ENCODE results near the gene HK1.

HK1 gene

DNA sequence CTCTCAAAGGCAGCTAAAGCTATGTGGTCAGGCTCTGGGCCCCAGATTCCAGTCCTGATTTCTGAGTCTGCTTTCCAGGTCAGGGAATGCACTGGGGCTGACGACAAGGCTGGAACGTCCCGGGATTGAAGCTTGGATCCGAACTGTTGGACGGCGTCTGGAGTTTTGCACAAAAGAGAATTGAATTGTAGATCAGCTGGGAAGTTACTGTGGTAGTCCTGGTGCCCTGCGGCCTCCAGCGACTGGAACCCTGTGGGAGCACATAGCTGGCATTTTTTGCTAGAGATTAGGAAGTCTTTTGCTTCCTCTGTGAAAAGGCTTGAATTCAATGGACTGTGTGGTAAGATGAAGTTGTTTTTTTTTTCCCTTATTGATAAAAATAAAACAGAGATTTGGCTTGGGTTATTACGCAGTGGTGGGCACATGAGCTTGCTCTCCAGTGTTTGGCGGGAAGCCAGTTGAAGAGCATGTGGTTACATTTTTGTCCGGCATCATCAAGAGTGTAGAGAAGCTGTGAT is at the start of gene HK1:
TSS of gene HK1 (plus strand) at position 51 of the 518 bp plus-strand sequence.
- Histone ChIP-seq H3K27ac (no peak within 1 kb of the TSS), H3K27me3 (ENCODE audit: insufficient read depth, low read depth, severe bottlenecking) (no peaks in the 10 kb centered on the region), H3K4me3 (ENCODE audit: low read depth, low read length) (no peak within 1 kb of the TSS), H3K36me3 (no peaks in the 10 kb centered on the region), H3K9me3 (ENCODE audit: severe bottlenecking) (no peaks in the 10 kb centered on the region)
- DNase-seq, result no peak
- TF ChIP-seq, protein P1, sequence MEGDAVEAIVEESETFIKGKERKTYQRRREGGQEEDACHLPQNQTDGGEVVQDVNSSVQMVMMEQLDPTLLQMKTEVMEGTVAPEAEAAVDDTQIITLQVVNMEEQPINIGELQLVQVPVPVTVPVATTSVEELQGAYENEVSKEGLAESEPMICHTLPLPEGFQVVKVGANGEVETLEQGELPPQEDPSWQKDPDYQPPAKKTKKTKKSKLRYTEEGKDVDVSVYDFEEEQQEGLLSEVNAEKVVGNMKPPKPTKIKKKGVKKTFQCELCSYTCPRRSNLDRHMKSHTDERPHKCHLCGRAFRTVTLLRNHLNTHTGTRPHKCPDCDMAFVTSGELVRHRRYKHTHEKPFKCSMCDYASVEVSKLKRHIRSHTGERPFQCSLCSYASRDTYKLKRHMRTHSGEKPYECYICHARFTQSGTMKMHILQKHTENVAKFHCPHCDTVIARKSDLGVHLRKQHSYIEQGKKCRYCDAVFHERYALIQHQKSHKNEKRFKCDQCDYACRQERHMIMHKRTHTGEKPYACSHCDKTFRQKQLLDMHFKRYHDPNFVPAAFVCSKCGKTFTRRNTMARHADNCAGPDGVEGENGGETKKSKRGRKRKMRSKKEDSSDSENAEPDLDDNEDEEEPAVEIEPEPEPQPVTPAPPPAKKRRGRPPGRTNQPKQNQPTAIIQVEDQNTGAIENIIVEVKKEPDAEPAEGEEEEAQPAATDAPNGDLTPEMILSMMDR (IDR thresholded peaks at IDR 0.05; ENCODE audit: low read depth, low read length), result no peak

DNA sequence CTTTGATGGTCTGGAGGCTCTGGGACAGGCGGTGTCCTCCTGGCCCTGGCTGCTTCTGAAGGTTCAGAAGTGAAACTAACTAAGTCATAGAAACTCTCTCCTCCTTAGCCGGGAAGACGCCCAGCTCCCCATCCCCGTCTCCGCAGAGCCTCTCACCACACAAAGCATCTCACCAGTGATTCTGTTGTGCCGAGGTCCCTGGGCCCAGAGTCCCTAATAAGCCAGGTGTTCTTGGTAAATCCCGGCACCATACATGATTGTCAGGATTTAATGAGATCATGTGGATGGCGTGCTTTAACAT is 48.7 kb upstream of the HK1 start:
- DNase-seq, result no peak
- no peak overlapping the region for H3K27ac ChIP-seq
- H3K27me3 ChIP-seq (ENCODE audit: insufficient read depth, low read depth, severe bottlenecking), result no peaks in the 10 kb centered on the region
- H3K9me3 ChIP-seq (ENCODE audit: severe bottlenecking), result no peaks in the 10 kb centered on the region
- TF ChIP-seq, protein P1 (IDR thresholded peaks at IDR 0.05; ENCODE audit: low read depth, low read length), result no peak
- no peaks in the 10 kb centered on the region for H3K36me3 ChIP-seq
- no peak overlapping the region for H3K4me3 ChIP-seq (ENCODE audit: low read depth, low read length)

DNA sequence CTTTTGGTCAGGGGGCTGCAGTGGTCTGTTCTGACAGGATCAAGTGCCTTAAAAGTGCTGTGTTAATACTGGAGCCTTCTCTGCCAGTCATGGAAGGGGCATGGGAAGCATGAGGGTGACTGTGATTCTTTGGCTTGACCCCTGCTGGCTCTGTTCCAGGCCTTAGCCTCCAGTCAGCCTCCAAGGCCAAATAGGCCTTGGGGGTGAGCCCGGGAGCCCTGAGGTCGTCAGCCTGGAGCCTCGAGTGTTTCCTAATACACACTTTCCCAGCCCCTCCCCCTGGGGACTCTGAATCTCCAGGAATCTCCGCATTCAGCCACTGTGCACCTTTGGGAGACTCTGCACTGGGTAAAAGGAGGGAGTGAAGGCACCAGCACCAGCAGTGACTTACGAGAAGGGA is 48.2 kb upstream of the HK1 start:
- no peaks in the 10 kb centered on the region for H3K36me3 ChIP-seq
- no peak overlapping the region for H3K4me3 ChIP-seq (ENCODE audit: low read depth, low read length)
- no peaks in the 10 kb centered on the region for H3K27me3 ChIP-seq (ENCODE audit: insufficient read depth, low read depth, severe bottlenecking)
- DNase-seq, result no peak
- H3K27ac ChIP-seq, result no peak overlapping the region
- TF ChIP-seq, protein P1 (IDR thresholded peaks at IDR 0.05; ENCODE audit: low read depth, low read length), result no peak
- no peaks in the 10 kb centered on the region for H3K9me3 ChIP-seq (ENCODE audit: severe bottlenecking)

DNA sequence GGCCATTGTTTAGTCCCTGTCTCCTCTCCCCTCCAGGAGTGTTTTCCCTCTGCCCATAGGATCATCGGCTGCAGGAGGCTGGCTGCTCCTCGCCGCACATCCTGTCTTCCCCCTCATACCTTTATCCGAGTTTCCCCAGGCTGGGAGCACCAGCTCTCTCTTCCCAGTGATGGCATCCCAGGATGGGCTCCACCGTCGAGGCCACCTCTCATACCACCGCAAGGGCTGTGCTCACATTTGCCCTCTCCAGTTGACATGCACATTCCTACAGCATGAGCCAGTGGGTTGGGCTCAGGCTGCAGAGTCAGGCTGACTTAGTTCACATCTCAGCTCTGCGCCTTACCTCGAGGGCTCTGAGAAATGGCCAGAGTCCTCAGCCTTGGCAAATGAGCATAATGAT is 46.0 kb upstream of the HK1 start:
- Histone ChIP-seq H3K27ac (no peak overlapping the region), H3K4me3 (ENCODE audit: low read depth, low read length) (no peak overlapping the region), H3K27me3 (ENCODE audit: insufficient read depth, low read depth, severe bottlenecking) (no peaks in the 10 kb centered on the region), H3K36me3 (no peaks in the 10 kb centered on the region), H3K9me3 (ENCODE audit: severe bottlenecking) (no peaks in the 10 kb centered on the region)
- DNase-seq, result no peak
- TF ChIP-seq, protein P1 (IDR thresholded peaks at IDR 0.05; ENCODE audit: low read depth, low read length), result no peak

DNA sequence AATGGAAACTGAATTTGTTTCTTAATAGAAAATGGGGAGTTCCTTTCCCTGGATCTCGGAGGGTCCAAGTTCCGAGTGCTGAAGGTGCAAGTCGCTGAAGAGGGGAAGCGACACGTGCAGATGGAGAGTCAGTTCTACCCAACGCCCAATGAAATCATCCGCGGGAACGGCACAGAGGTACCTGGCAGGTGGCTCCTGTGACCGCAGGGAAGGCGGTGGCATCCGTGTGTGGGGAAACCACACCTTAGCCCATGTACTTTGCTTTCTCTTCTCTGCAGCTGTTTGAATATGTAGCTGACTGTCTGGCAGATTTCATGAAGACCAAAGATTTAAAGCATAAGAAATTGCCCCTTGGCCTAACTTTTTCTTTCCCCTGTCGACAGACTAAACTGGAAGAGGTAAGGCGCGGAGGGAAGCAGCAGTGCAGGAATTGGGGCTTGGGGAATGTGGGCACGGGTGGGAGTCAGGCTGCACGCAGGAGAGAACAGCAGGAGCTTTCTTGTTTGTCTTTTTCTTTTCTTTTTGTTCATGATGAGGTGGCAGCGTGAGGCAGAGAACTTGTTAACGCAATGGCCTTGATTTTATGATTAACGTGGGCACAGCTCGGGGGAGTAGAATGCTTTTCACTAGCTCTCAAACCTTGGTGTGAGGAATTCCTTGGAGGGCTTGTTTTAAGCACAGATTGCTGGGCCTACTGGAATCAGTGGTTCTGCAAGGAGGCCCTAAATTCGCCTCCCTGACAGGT is 45.4 kb upstream of the HK1 start:
- no peaks in the 10 kb centered on the region for H3K27me3 ChIP-seq (ENCODE audit: insufficient read depth, low read depth, severe bottlenecking)
- no peak overlapping the region for H3K27ac ChIP-seq
- TF ChIP-seq, protein P1 (IDR thresholded peaks at IDR 0.05; ENCODE audit: low read depth, low read length), result no peak
- no peaks in the 10 kb centered on the region for H3K36me3 ChIP-seq
- H3K9me3 ChIP-seq (ENCODE audit: severe bottlenecking), result no peaks in the 10 kb centered on the region
- no peak overlapping the region for H3K4me3 ChIP-seq (ENCODE audit: low read depth, low read length)
- DNase-seq, result no peak

DNA sequence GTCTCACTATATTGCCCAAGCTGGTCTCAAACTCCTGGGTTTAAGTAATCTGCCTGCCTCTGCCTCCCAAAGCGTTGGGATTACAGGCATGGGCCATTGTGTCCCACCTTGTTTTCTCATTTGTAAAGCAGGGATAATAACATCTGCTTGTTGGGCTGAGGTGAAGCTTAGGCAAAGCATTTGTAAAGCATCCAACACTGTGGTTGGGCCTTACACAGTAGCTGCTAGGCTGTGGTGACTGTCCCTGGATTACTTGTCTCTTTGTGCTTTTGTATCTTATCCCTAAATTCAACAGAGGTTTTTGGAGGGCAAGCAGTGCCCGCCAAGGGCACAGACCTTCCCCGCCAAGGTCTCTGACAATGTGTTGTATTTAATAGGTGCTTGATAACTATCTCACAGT is 43.8 kb upstream of the HK1 start:
- no peak overlapping the region for H3K4me3 ChIP-seq (ENCODE audit: low read depth, low read length)
- H3K36me3 ChIP-seq, result no peaks in the 10 kb centered on the region
- no peaks in the 10 kb centered on the region for H3K9me3 ChIP-seq (ENCODE audit: severe bottlenecking)
- no peaks in the 10 kb centered on the region for H3K27me3 ChIP-seq (ENCODE audit: insufficient read depth, low read depth, severe bottlenecking)
- H3K27ac ChIP-seq, result no peak overlapping the region
- TF ChIP-seq, protein P1 (IDR thresholded peaks at IDR 0.05; ENCODE audit: low read depth, low read length), result no peak
- DNase-seq, result no peak
